H1 (cell line): ENCODE measurements around the gene LPP. TPM values are rescaled to one million over a fixed set of nuclear protein-coding genes. Genes with fewer than 3 reads are reported as not detected.

Source experiments
- CTCF ChIA-PET: fragments of 300-600 bp; sonication (Branson Sonifier 250); formaldehyde crosslinking; loops from one replicate; lab custom pipeline; 2021; ENCODE audit not compliant: partially characterized antibody; lab: Charles Lee
- POLR2A ChIA-PET: fragments of 300-600 bp; sonication (Branson Sonifier 250); formaldehyde crosslinking; loops from one replicate; lab custom pipeline; 2021; ENCODE audit warnings: inconsistent platforms; ENCODE audit not compliant: partially characterized antibody; lab: Charles Lee
- DNase-seq, 2 experiments: peaks; one replicate each; pipeline versions ENCODE4 v3.0.0 to v3.0.0-alpha.2; 2010 to 2022; ENCODE audit warnings: low spot score in 2 of 2, low read depth in 1 of 2, mixed read lengths in 1 of 2
- FAIRE-seq: peaks from 2 replicates; lab custom pipeline; 2011; peaks lifted over from hg19 to GRCh38; lab: Jason Lieb, UNC
- H2AFZ ChIP-seq: 2 replicates; pipeline ENCODE4 v1.8.1; 2012; ENCODE audit warnings: low read length, inconsistent platforms
- H2AK5ac ChIP-seq: 2 replicates; pipeline ENCODE4 v1.6.1; 2013; ENCODE audit warnings: low read depth, low read length
- H2BK120ac ChIP-seq: replicated peaks from 2 replicates; pipeline ENCODE3; 2013; ENCODE audit warnings: low read depth, low read length, inconsistent platforms
- H2BK12ac ChIP-seq: 2 replicates; pipeline ENCODE4 v1.6.1; 2013; ENCODE audit warnings: low read depth, low read length
- H2BK15ac ChIP-seq: 2 replicates; pipeline ENCODE4 v1.6.1; 2013; ENCODE audit warnings: low read length
- H2BK20ac ChIP-seq: 2 replicates; pipeline ENCODE4 v1.6.1; 2013; ENCODE audit warnings: low read length
- H2BK5ac ChIP-seq: 2 replicates; pipeline ENCODE4 v1.6.1; 2013; ENCODE audit warnings: low read depth, low read length
- H3K14ac ChIP-seq: 2 replicates; pipeline ENCODE4 v1.6.1; 2013; ENCODE audit warnings: inconsistent platforms; ENCODE audit not compliant: insufficient read length
- H3K18ac ChIP-seq: 2 replicates; pipeline ENCODE4 v1.6.1; 2013; ENCODE audit warnings: low read length; ENCODE audit errors: extremely low read depth
- H3K23ac ChIP-seq: 2 replicates; pipeline ENCODE4 v1.6.1; 2013; ENCODE audit warnings: inconsistent platforms; ENCODE audit not compliant: insufficient read length
- H3K23me2 ChIP-seq: 2 replicates; pipeline ENCODE4 v1.6.1; 2013; ENCODE audit warnings: low read depth, low read length
- H3K27ac ChIP-seq: 2 replicates; pipeline ENCODE4 v1.6.1; 2011; ENCODE audit warnings: low read depth, low read length, inconsistent platforms
- H3K27me3 ChIP-seq, 4 experiments: replicated peaks in 1 of 4; 1 replicate in 1 of 4; 2 replicates in 3 of 4; pipeline versions ENCODE4 v1.6.1 to v1.8.1; 2011 to 2013; ENCODE audit warnings: low read length in 3 of 4, mild to moderate bottlenecking in 3 of 4, inconsistent platforms in 2 of 4, mixed read lengths in 2 of 4, moderate library complexity in 1 of 4; ENCODE audit not compliant: control insufficient read depth in 3 of 4, insufficient read depth in 3 of 4; ENCODE audit errors: extremely low read depth in 1 of 4
- H3K36me3 ChIP-seq, 4 experiments: 2 replicates each; pipeline versions ENCODE4 v1.6.1 to v1.8.1; 2011 to 2013; ENCODE audit warnings: mild to moderate bottlenecking in 4 of 4, low read length in 3 of 4, moderate library complexity in 2 of 4, control low read depth in 1 of 4, inconsistent platforms in 1 of 4; ENCODE audit not compliant: insufficient read depth in 4 of 4, control insufficient read depth in 2 of 4
- H3K4ac ChIP-seq: replicated peaks from 2 replicates; pipeline ENCODE3; 2013; ENCODE audit warnings: low read length, low read depth, mixed read lengths, inconsistent platforms; ENCODE audit not compliant: insufficient read length
- H3K4me1 ChIP-seq, 4 experiments: replicated peaks in 1 of 4; 1 replicate in 1 of 4; 2 replicates in 3 of 4; pipeline versions ENCODE4 v1.6.1 to v1.8.1; 2011 to 2013; ENCODE audit warnings: low read length in 3 of 4, inconsistent platforms in 2 of 4, mixed read lengths in 1 of 4; ENCODE audit not compliant: insufficient read depth in 4 of 4, control insufficient read depth in 3 of 4
- H3K4me2 ChIP-seq, 2 experiments: 2 replicates each; pipeline versions ENCODE4 v1.6.1 to v1.8.1; 2011 to 2013; ENCODE audit warnings: low read depth in 2 of 2, low read length in 2 of 2, control low read depth in 1 of 2, inconsistent platforms in 1 of 2, mild to moderate bottlenecking in 1 of 2; ENCODE audit not compliant: insufficient read depth in 1 of 2
- H3K4me3 ChIP-seq, 4 experiments: fragments of 200-600, 300-600 bp in 1 of 4; sonication (generic), shearing (Covaris generic), sonication (Bioruptor Twin) in 1 of 4; 2 replicates each; pipeline versions ENCODE4 v1.5.1 to v1.8.1; 2011 to 2016; ENCODE audit warnings: low read length in 4 of 4, low read depth in 3 of 4, control low read depth in 2 of 4, inconsistent platforms in 2 of 4, mild to moderate bottlenecking in 2 of 4, mixed read lengths in 1 of 4, moderate library complexity in 1 of 4; ENCODE audit not compliant: insufficient read depth in 2 of 4; ENCODE audit errors: extremely low read depth in 1 of 4
- H3K56ac ChIP-seq: replicated peaks from 2 replicates; pipeline ENCODE3; 2013; ENCODE audit warnings: low read depth, mild to moderate bottlenecking, mixed read lengths, low read length, inconsistent platforms; ENCODE audit not compliant: insufficient read length
- H3K79me1 ChIP-seq: 2 replicates; pipeline ENCODE4 v1.6.1; 2013; ENCODE audit warnings: low read depth, low read length, control low read depth
- H3K79me2 ChIP-seq, 2 experiments: 2 replicates each; pipeline versions ENCODE4 v1.6.1 to v1.8.1; 2012 to 2013; ENCODE audit warnings: low read length in 2 of 2, mild to moderate bottlenecking in 2 of 2, inconsistent platforms in 1 of 2; ENCODE audit not compliant: insufficient read depth in 2 of 2, control insufficient read depth in 1 of 2
- H3K9ac ChIP-seq, 4 experiments: replicated peaks in 1 of 4; 1 replicate in 1 of 4; 2 replicates in 3 of 4; pipeline versions ENCODE4 v1.6.1 to v1.8.1; 2011 to 2013; ENCODE audit warnings: low read depth in 3 of 4, low read length in 3 of 4, control low read depth in 2 of 4, mild to moderate bottlenecking in 2 of 4, moderate library complexity in 2 of 4, inconsistent platforms in 1 of 4; ENCODE audit errors: extremely low read depth in 1 of 4
- H3K9me3 ChIP-seq, 2 experiments: 2 replicates each; pipeline versions ENCODE4 v1.6.1 to v1.8.1; 2012 to 2013; ENCODE audit warnings: mild to moderate bottlenecking in 2 of 2, moderate library complexity in 2 of 2, control low read depth in 1 of 2, inconsistent platforms in 1 of 2, low read depth in 1 of 2, low read length in 1 of 2, mixed read lengths in 1 of 2; ENCODE audit not compliant: insufficient read depth in 2 of 2
- H4K20me1 ChIP-seq, 2 experiments: replicated peaks in 1 of 2; 2 replicates each; pipeline versions ENCODE3 to v1.8.1; 2011 to 2013; ENCODE audit warnings: inconsistent platforms in 2 of 2, low read length in 2 of 2, mild to moderate bottlenecking in 1 of 2; ENCODE audit not compliant: insufficient read depth in 2 of 2, control insufficient read depth in 1 of 2
- H4K5ac ChIP-seq: 2 replicates; pipeline ENCODE4 v1.6.1; 2013; ENCODE audit warnings: low read length, low read depth, mixed read lengths, inconsistent platforms; ENCODE audit not compliant: insufficient read length
- H4K8ac ChIP-seq: 2 replicates; pipeline ENCODE4 v1.8.0; 2013; ENCODE audit warnings: mild to moderate bottlenecking, moderate library complexity, low read length, inconsistent platforms; ENCODE audit not compliant: insufficient read depth; ENCODE audit errors: extremely low read depth
- H4K91ac ChIP-seq: replicated peaks from 2 replicates; pipeline ENCODE3; 2013; ENCODE audit warnings: low read length, mixed read lengths, inconsistent platforms; ENCODE audit not compliant: insufficient read length
- EGR1 ChIP-seq: IDR thresholded peaks from 2 replicates; pipeline ENCODE4 v1.6.1; 2011; ENCODE audit warnings: low read depth, low read length, borderline replicate concordance
- WGBS, 2 experiments: shearing (Covaris generic) in 1 of 2; methylation state at CpG; one replicate each; pipeline versions ENCODE4 v1.1.6 to v1.1.7; 2013 to 2015; ENCODE audit warnings: low lambda C conversion rate in 2 of 2, mixed read lengths in 2 of 2, inconsistent platforms in 1 of 2, low coverage in 1 of 2, missing lambda C conversion rate in 1 of 2; ENCODE audit not compliant: insufficient replicate concordance in 2 of 2, insufficient coverage in 1 of 2, insufficient read length in 1 of 2; ENCODE audit errors: extremely low coverage in 1 of 2, missing lambda C conversion rate in 1 of 2; 5-methylcytosine and 5-hydroxymethylcytosine counted together
- polyA plus RNA-seq, 7 experiments: library from polyadenylated mRNA; depleted of rRNA in 3 of 7; stranded (reverse) in 5 of 7; unstranded in 2 of 7; fragments of >200 nt in 5 of 7; fragments of 200-250 nt in 2 of 7; gene quantifications; 1 replicate in 5 of 7; 2 replicates in 1 of 7; 4 replicates in 1 of 7; pipeline versions ENCODE4 v1.2.1 to v1.2.3, GENCODE V29; 2011 to 2013; ENCODE audit warnings: missing spikeins in 2 of 7, mixed read lengths in 2 of 7
- total RNA-seq: library from RNA; stranded (reverse); fragmentation: NEBNext Ultra II Directional; extraction: Animal tissue kit (Norgen Biotek cat#: 25700); gene quantifications from 2 replicates; pipeline ENCODE4 v1.2.1, GENCODE V29; 2021

Gene LPP
- total and polyA plus RNA-seq, 2 of the 8 experiments (the other 6 are each of a cell fraction or from before 2014, with no cell fraction given): 10.0 to 53.3 TPM

DNA sequence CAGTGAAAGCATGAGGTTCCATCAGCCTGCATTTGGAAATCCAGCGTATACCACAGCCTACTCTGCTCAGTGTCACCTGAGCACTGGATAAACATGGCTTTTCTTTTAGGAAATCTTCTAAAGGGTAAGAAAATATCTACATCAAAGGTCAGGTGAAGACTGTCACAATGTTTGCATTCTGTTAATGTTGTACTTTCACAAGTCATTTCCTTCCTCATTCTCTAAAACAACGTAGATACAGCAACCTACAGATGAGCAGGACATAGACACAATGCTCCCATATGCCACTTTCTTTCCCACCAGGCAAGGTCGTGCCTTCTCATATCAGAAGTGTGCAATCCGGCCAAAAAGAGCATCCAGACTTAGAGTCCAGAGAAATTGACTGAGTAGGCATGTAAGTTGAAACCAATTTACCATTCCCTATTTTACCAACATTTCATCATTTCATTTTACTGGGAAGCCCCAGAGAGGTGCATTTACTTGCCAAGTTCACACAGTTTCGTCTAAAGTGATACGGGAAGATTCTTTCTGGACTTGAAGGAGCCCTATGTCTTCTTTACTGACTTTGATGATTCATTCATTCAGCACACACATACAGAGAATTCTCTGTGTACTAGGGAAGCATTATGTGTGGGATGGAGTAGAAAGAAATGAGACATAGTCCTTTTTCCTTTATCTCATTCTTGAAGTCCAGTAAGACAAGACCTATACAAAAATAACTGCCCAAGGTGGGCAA is 30.6 kb upstream of the LPP start:
- CTCF ChIA-PET: interaction anchor here (0.6 to 1.1 kb wide), 3 partner anchors 11 to 383 kb away, joined by 3 to 4 read pairs (median 3); no protein-coding TSS in a partner anchor
- Histone ChIP-seq H2BK20ac (no peak overlapping the region), H3K56ac (no peak overlapping the region), H2BK15ac (no peak overlapping the region), H3K79me1 (no peaks in the 10 kb centered on the region), H3K4me3 (no peak overlapping the region), H3K79me2 (no peaks in the 10 kb centered on the region), H4K20me1 (no peaks in the 10 kb centered on the region), H2BK5ac (no peak overlapping the region), H3K9ac (no peak overlapping the region), H2BK120ac (no peak overlapping the region), H3K14ac (no peak overlapping the region), H2BK12ac (no peak overlapping the region), H4K8ac (no peak overlapping the region), H3K4me2 (no peak overlapping the region), H4K91ac (no peak overlapping the region), H4K5ac (no peak overlapping the region), H2AK5ac (no peak overlapping the region), H3K36me3 (no peaks in the 10 kb centered on the region)
- no peak for DNase-seq
- TF ChIP-seq EGR1: no peak
- TF ChIP-seq, all 59 proteins: peak for 0
- H3K4ac ChIP-seq: no peak overlapping the region
- no peak overlapping the region for H3K18ac ChIP-seq
- H3K4me1 ChIP-seq: peaks cover 0 to 10% (median 5%) of the 10 kb centered on the region in 4 experiments; a peak in 3 of 7 replicates
- FAIRE-seq: no peak
- 93% methylated on average over 6 of the region's 6 CpGs; no CpG with 5 or more reads in 1 of the 2 experiments for WGBS, 2 experiments
- H2AFZ ChIP-seq: no peak overlapping the region
- no peaks in the 10 kb centered on the region for H3K27me3 ChIP-seq
- H3K23ac ChIP-seq: no peak overlapping the region
- H3K23me2 ChIP-seq: no peaks in the 10 kb centered on the region
- H3K27ac ChIP-seq: no peak overlapping the region
- POLR2A ChIA-PET: interaction anchor here (1.2 kb wide), 1 partner anchor 62 kb away, joined by 3 read pairs; no protein-coding TSS in a partner anchor
- no peaks in the 10 kb centered on the region for H3K9me3 ChIP-seq
